ENCODE measurements around the gene HSPB8.

- TF ChIP-seq CTCF (IDR thresholded peaks at IDR 0.05), result no peak
- TF ChIP-seq PREB (CRISPR knock-in tag; IDR thresholded peaks at IDR 0.05; ENCODE audit: borderline replicate concordance), result no peak
- no peak for TF ChIP-seq JAZF1 (CRISPR knock-in tag; IDR thresholded peaks at IDR 0.05)
- TF ChIP-seq ZNF138 (CRISPR knock-in tag; conservative IDR thresholded peaks at IDR 0.05), result no peak
- TF ChIP-seq NR1H2 (CRISPR knock-in tag; IDR thresholded peaks at IDR 0.05), result no peak
- no peak for TF ChIP-seq ATF1 (CRISPR knock-in tag; IDR thresholded peaks at IDR 0.05)
- no peak for TF ChIP-seq NFE2L1 (CRISPR knock-in tag; IDR thresholded peaks at IDR 0.05)
- no peak for TF ChIP-seq NR2C2 (CRISPR knock-in tag; IDR thresholded peaks at IDR 0.05)
- TF ChIP-seq AFF4 (CRISPR knock-in tag; IDR thresholded peaks at IDR 0.05; ENCODE audit: borderline replicate concordance), result no peak
- TF ChIP-seq NR3C1 (CRISPR knock-in tag; conservative IDR thresholded peaks at IDR 0.05; ENCODE audit: low read depth), result no peak
- TF ChIP-seq FOXJ3 (CRISPR knock-in tag; IDR thresholded peaks at IDR 0.05; ENCODE audit: borderline replicate concordance), result no peak
- TF ChIP-seq IRF1 (CRISPR knock-in tag; IDR thresholded peaks at IDR 0.05), result no peak
These were observed 50.5 kb downstream of the HSPB8 start for GRCh38 chr12:119229205-119229604.

Measured in WTC11 (cell line).